Testis (tissue), 2 donors: ENCODE data around the gene SYNE1.

Experiments
- POLR2A ChIP-seq: fragments of 450-650 bp; IDR thresholded peaks from one replicate; pipeline ENCODE4 v1.6.1; 2017; ENCODE audit warnings: antibody characterized with exemption, mild to moderate bottlenecking, moderate library complexity
- TF ChIP-seq, protein P1 (sequence below), 3 experiments: fragments of 450-650 bp in 2 of 3; fragments of 200-600 bp in 1 of 3; sonication (generic) in 1 of 3; IDR thresholded peaks; one replicate each; pipeline ENCODE4 v1.5.1; 2016 to 2019; ENCODE audit warnings: antibody characterized with exemption in 3 of 3, mild to moderate bottlenecking in 2 of 3, moderate library complexity in 1 of 3

DNA sequence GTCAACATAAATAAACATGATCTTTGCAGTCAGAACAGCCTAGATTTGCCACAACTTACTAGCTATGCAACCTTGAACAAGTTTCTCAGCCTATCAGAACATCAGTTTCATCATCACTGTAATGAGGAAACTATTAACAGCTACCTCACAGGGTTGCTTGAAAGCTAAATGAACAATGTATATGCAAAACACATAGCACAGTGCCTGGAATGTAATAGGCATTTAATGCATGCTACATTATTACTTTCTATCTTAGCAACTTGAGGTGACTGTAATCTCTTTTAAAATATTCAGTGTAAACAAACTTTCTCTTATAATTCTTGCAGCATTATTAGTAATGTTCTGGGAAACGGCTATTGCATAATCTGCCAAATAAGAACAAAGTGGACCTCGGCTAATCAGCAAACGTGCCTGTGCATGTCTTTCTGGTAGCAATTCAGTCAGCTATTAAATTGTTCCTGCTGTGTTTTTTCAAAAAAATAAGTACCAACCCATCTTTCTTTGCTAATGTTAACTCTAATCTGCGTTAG, 61.5 kb downstream of the SYNE1 start:
- TF ChIP-seq, protein P1, sequence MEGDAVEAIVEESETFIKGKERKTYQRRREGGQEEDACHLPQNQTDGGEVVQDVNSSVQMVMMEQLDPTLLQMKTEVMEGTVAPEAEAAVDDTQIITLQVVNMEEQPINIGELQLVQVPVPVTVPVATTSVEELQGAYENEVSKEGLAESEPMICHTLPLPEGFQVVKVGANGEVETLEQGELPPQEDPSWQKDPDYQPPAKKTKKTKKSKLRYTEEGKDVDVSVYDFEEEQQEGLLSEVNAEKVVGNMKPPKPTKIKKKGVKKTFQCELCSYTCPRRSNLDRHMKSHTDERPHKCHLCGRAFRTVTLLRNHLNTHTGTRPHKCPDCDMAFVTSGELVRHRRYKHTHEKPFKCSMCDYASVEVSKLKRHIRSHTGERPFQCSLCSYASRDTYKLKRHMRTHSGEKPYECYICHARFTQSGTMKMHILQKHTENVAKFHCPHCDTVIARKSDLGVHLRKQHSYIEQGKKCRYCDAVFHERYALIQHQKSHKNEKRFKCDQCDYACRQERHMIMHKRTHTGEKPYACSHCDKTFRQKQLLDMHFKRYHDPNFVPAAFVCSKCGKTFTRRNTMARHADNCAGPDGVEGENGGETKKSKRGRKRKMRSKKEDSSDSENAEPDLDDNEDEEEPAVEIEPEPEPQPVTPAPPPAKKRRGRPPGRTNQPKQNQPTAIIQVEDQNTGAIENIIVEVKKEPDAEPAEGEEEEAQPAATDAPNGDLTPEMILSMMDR (IDR thresholded peaks at IDR 0.05) = no peak
- no peak for TF ChIP-seq POLR2A
